Stimulated activated naive CD4-positive, alpha-beta T cell (primary cell): ENCODE data around the gene FNDC8.
"Not testable (repeated sequence)": the region's sequence is repeated elsewhere in the genome, so short reads cannot be mapped to it uniquely, and the experiment has no call there.

ENCODE experiments used
- DNase-seq, 6 experiments: peaks; one replicate each; lab custom pipeline; 2025; lab: John Stamatoyannopoulos, UW

The FNDC8 gene

GRCh38 chr17:35121315-35121714 lies at the start of gene FNDC8:
Gene FNDC8 (plus strand): TSS chr17:35121615. CDS start chr17:35121694, 79 bp downstream.
- no peak for DNase-seq

GRCh38 chr17:35073183-35073790 lies 48.1 kb upstream of the FNDC8 start:
- DNase-seq: peak in 2 of 6 experiments; percentile 24 to 33

GRCh38 chr17:35073991-35074627 lies 47.3 kb upstream of the FNDC8 start:
- DNase-seq: peak in 1 of 6 experiments; percentile 14

GRCh38 chr17:35074711-35075707 lies 46.4 kb upstream of the FNDC8 start:
- no peak for DNase-seq

GRCh38 chr17:35076874-35077273 lies 44.5 kb upstream of the FNDC8 start:
- no peak for DNase-seq

GRCh38 chr17:35079547-35080423 lies 41.6 kb upstream of the FNDC8 start:
- DNase-seq: no peak

GRCh38 chr17:35080536-35080935 lies 40.9 kb upstream of the FNDC8 start:
- DNase-seq: no peak

GRCh38 chr17:35081638-35082037 lies 39.8 kb upstream of the FNDC8 start:
- DNase-seq: no peak

- no peak for DNase-seq
Observed at GRCh38 chr17:35082073-35082657, 39.2 kb upstream of the FNDC8 start.

GRCh38 chr17:35083071-35083470 lies 38.3 kb upstream of the FNDC8 start:
- no peak for DNase-seq

GRCh38 chr17:35084987-35085386 lies 36.4 kb upstream of the FNDC8 start:
- DNase-seq: no peak

- DNase-seq: no peak
Observed at GRCh38 chr17:35086164-35086563, 35.3 kb upstream of the FNDC8 start.

GRCh38 chr17:35086931-35087573 lies 34.4 kb upstream of the FNDC8 start:
- DNase-seq: no peak

GRCh38 chr17:35087731-35088355 lies 33.6 kb upstream of the FNDC8 start:
- DNase-seq: peak; percentile 8 to 66 (median 20)

- DNase-seq: peak in 1 of 6 experiments; percentile 63
Observed at GRCh38 chr17:35088356-35088880, 33.0 kb upstream of the FNDC8 start.

- DNase-seq: peak; percentile 74 to 94 (median 84)
Observed at GRCh38 chr17:35088881-35089585, 32.4 kb upstream of the FNDC8 start.

- DNase-seq: peak in 5 of 6 experiments; percentile 29 to 94 (median 72)
Observed at GRCh38 chr17:35089586-35090296, 31.7 kb upstream of the FNDC8 start.

GRCh38 chr17:35090707-35091106 lies 30.7 kb upstream of the FNDC8 start:
- DNase-seq: not testable (repeated sequence)

- DNase-seq: no peak
Observed at GRCh38 chr17:35094902-35095301, 26.5 kb upstream of the FNDC8 start.
